ENCODE results near the gene HS3ST3A1. TPM values are rescaled to one million over a fixed set of nuclear protein-coding genes. Genes with fewer than 3 reads are reported as not detected.

The HS3ST3A1 gene
- total and polyA plus RNA-seq, 2 of the 4 experiments (the other 2 are of a cell fraction): 8.8 to 9.0 TPM

- Histone ChIP-seq H3K4me1 (ENCODE audit: control insufficient read depth, insufficient read depth, low read length) (peaks cover 3% of the 10 kb centered on the region; the same call in 1 of the 2 replicates), H2AK5ac (ENCODE audit: low read depth, low read length) (peak overlapping the region; percentile 52; the same call in 1 of the 2 replicates), H4K91ac (ENCODE audit: insufficient read depth, low read depth, low read length) (peak overlapping the region; percentile 58; the same call in 1 of the 2 replicates), H3K9me3 (ENCODE audit: control insufficient read depth, insufficient read depth, low read length) (no peaks in the 10 kb centered on the region), H2AFZ (replicated peaks; ENCODE audit: low read length, poor library complexity) (peak overlapping the region; percentile 97), H3K18ac (ENCODE audit: low read depth, low read length) (peak overlapping the region; percentile 40; the same call in 1 of the 2 replicates), H4K8ac (ENCODE audit: low read depth in 2 of 2, low read length in 2 of 2) (peak overlapping the region; percentile 31 to 33; a peak in 2 of 4 replicates), H3K27ac (ENCODE audit: insufficient read depth, low read length) (peak overlapping the region; percentile 98), H2BK20ac (ENCODE audit: low read depth, low read length) (peak overlapping the region; percentile 3; the same call in 1 of the 2 replicates), H3K9me1 (ENCODE audit: insufficient read depth, low read length) (0 out of 2 replicates have a peak, but pooled peaks cover 4% of the 10 kb centered on the region), H3K9ac (ENCODE audit: low read depth, low read length) (peak overlapping the region; percentile 99), H3K56ac (ENCODE audit: extremely low read depth, insufficient read depth, low read length) (peak overlapping the region; percentile 71), H3K36me3 (ENCODE audit: control insufficient read depth, insufficient read depth, low read length) (no peaks in the 10 kb centered on the region), H3K4ac (ENCODE audit: low read depth, low read length) (peak overlapping the region; percentile 85), H4K5ac (ENCODE audit: low read depth, low read length) (no peak overlapping the region), H3K14ac (replicated peaks; ENCODE audit: low read depth, low read length) (peak overlapping the region; percentile 75), H3K27me3 (ENCODE audit: control insufficient read depth, insufficient read depth, low read length) (no peaks in the 10 kb centered on the region), H2BK5ac (ENCODE audit: low read depth, low read length, poor library complexity, severe bottlenecking) (peak overlapping the region; percentile 93), H2BK15ac (ENCODE audit: low read depth, low read length) (no peak overlapping the region), H3K4me2 (ENCODE audit: low read depth, low read length) (peak overlapping the region; percentile 85), H2AK9ac (replicated peaks; ENCODE audit: low read depth, low read length, poor library complexity) (peak overlapping the region; percentile 96), H3K4me3 (ENCODE audit: insufficient read depth, low read depth, low read length) (peak overlapping the region; percentile 93), H3K79me1 (ENCODE audit: low read depth in 1 of 2, low read length in 2 of 2) (peaks cover 0 to 22% of the 10 kb centered on the region in 2 experiments; a peak in 2 of 4 replicates), H3K23ac (ENCODE audit: low read depth, low read length) (peak overlapping the region; percentile 73), H2BK120ac (ENCODE audit: low read depth, low read length) (peak overlapping the region; percentile 50), H4K20me1 (ENCODE audit: insufficient read depth, low read length) (no peaks in the 10 kb centered on the region)
- no peak for DNase-seq
- WGBS, 2 experiments (ENCODE audit: extremely low coverage in 2 of 2, insufficient read length in 1 of 2): 1% methylated on average over 44 of the region's 46 CpGs; no CpG with 5 or more reads in 1 of the 2 experiments
- in situ Hi-C loops (cut with MboI; ENCODE audit: low sequenced_read_pairs) (no loop called here), intact Hi-C loops (cut with micrococcal nuclease) (loop anchor here (2.0 to 5.0 kb wide), 3 partner anchors 186 to 601 kb away; no protein-coding TSS in a partner anchor), dilution Hi-C loops (cut with HindIII; ENCODE audit: low sequenced_read_pairs, unreplicated experiment) (no loop called here)
- ChIA-PET CTCF (no interaction called here), POLR2A (ENCODE audit: unreplicated experiment) (interaction anchor here (0.8 kb wide), 1 partner anchor 700 kb away, joined by 4 read pairs; the partner anchor contains the start of gene HS3ST3B1)
- no TSS peak for BruUV-seq (replicated peaks)
- TF ChIP-seq USF2 (IDR thresholded peaks at IDR 0.05; ENCODE audit: low read depth, low read length) (no peak), RAD21 (IDR thresholded peaks at IDR 0.05; ENCODE audit: low read length) (no peak), FOS (IDR thresholded peaks at IDR 0.05; ENCODE audit: low read depth, low read length) (no peak), BHLHE40 (IDR thresholded peaks at IDR 0.05; ENCODE audit: low read depth, low read length) (no peak), MXI1 (IDR thresholded peaks at IDR 0.05; ENCODE audit: borderline replicate concordance, low read depth, low read length) (no peak), CHD1 (IDR thresholded peaks at IDR 0.05; ENCODE audit: low read depth, low read length) (no peak; the same call in 1 of the 2 replicates), NFE2L2 (IDR thresholded peaks at IDR 0.05; ENCODE audit: low read depth, low read length) (no peak), POLR2A (IDR thresholded peaks at IDR 0.05; ENCODE audit: low read depth, low read length) (no peak), CEBPB (IDR thresholded peaks at IDR 0.05; ENCODE audit: low read depth, low read length) (no peak), CTCF (conservative IDR thresholded peaks at IDR 0.05; ENCODE audit: low read depth, low read length) (no peak)
- ATAC-seq (ENCODE audit: low read depth): peak; percentile 40
Measured at GRCh38 chr17:13601322-13601775, 380 bp downstream of the HS3ST3A1 start.
